H9 (cell line): ENCODE results near the gene ADISSP. TPM values are rescaled to one million over a fixed set of nuclear protein-coding genes. Genes with fewer than 3 reads are reported as not detected.

Experiments used
- DNase-seq: peaks from one replicate; pipeline ENCODE4 v3.0.0-alpha.2; 2017
- H2AFZ ChIP-seq: one replicate; pipeline ENCODE4 v1.6.1; 2013; ENCODE audit warnings: mild to moderate bottlenecking, low read length, control low read depth, moderate library complexity
- H2AK5ac ChIP-seq: 2 replicates; pipeline ENCODE4 v1.6.1; 2013; ENCODE audit warnings: low read length, control low read depth, mixed read lengths; ENCODE audit not compliant: insufficient read length
- H2BK120ac ChIP-seq: one replicate; pipeline ENCODE4 v1.6.1; 2013; ENCODE audit warnings: low read depth, mild to moderate bottlenecking, low read length, control low read depth, inconsistent platforms; ENCODE audit not compliant: poor library complexity, severe bottlenecking
- H2BK12ac ChIP-seq: 2 replicates; pipeline ENCODE4 v1.6.1; 2013; ENCODE audit warnings: low read length, control low read depth, mixed read lengths, low read depth; ENCODE audit not compliant: insufficient read length
- H2BK15ac ChIP-seq: 2 replicates; pipeline ENCODE4 v1.6.1; 2013; ENCODE audit warnings: low read depth, low read length, control low read depth
- H2BK20ac ChIP-seq: one replicate; pipeline ENCODE4 v1.6.1; 2013; ENCODE audit warnings: low read depth, mild to moderate bottlenecking, low read length, control low read depth, inconsistent platforms; ENCODE audit not compliant: poor library complexity, severe bottlenecking
- H2BK5ac ChIP-seq: 2 replicates; pipeline ENCODE4 v1.6.1; 2013; ENCODE audit warnings: low read length, control low read depth, mixed read lengths; ENCODE audit not compliant: insufficient read length
- H3K14ac ChIP-seq: 2 replicates; pipeline ENCODE4 v1.6.1; 2013; ENCODE audit warnings: low read length, control low read depth; ENCODE audit not compliant: insufficient read depth
- H3K18ac ChIP-seq: 2 replicates; pipeline ENCODE4 v1.6.1; 2013; ENCODE audit warnings: low read depth, mild to moderate bottlenecking, mixed read lengths, low read length, control low read depth; ENCODE audit not compliant: insufficient read length
- H3K23ac ChIP-seq: 2 replicates; pipeline ENCODE4 v1.6.1; 2013; ENCODE audit warnings: low read length, control low read depth, mixed read lengths, low read depth; ENCODE audit not compliant: insufficient read length
- H3K23me2 ChIP-seq: 2 replicates; pipeline ENCODE4 v1.6.1; 2013; ENCODE audit warnings: low read depth, mild to moderate bottlenecking, mixed read lengths, low read length, control low read depth; ENCODE audit not compliant: insufficient read length, poor library complexity, severe bottlenecking
- H3K27ac ChIP-seq: 2 replicates; pipeline ENCODE4 v1.5.1; 2013; ENCODE audit warnings: low read length, control low read depth, mixed read lengths, low read depth; ENCODE audit not compliant: insufficient read length
- H3K27me3 ChIP-seq: 2 replicates; pipeline ENCODE4 v1.6.1; 2013; ENCODE audit warnings: low read length, control low read depth, inconsistent platforms; ENCODE audit not compliant: insufficient read depth
- H3K4ac ChIP-seq: 2 replicates; pipeline ENCODE4 v1.6.1; 2013; ENCODE audit warnings: low read depth, mild to moderate bottlenecking, control low read depth, inconsistent platforms, low read length, moderate library complexity
- H3K4me1 ChIP-seq: 2 replicates; pipeline ENCODE4 v1.6.1; 2013; ENCODE audit warnings: low read length, control low read depth, inconsistent platforms; ENCODE audit not compliant: insufficient read depth
- H3K4me2 ChIP-seq: 2 replicates; pipeline ENCODE4 v1.6.1; 2013; ENCODE audit warnings: low read length, control low read depth, mixed read lengths; ENCODE audit not compliant: insufficient read length, insufficient read depth
- H3K56ac ChIP-seq: 2 replicates; pipeline ENCODE4 v1.6.1; 2013; ENCODE audit warnings: low read depth, mild to moderate bottlenecking, mixed read lengths, low read length, control low read depth; ENCODE audit not compliant: insufficient read length
- H3K79me1 ChIP-seq: 2 replicates; pipeline ENCODE4 v1.6.1; 2013; ENCODE audit warnings: low read depth, mild to moderate bottlenecking, moderate library complexity, low read length, control low read depth, inconsistent platforms; ENCODE audit not compliant: insufficient read depth, poor library complexity, severe bottlenecking
- H3K79me2 ChIP-seq: 2 replicates; pipeline ENCODE4 v1.6.1; 2013; ENCODE audit warnings: low read length, control low read depth, inconsistent platforms; ENCODE audit not compliant: insufficient read depth
- H3K9ac ChIP-seq: 2 replicates; pipeline ENCODE4 v1.6.1; 2013; ENCODE audit warnings: low read length, control low read depth, mixed read lengths; ENCODE audit not compliant: insufficient read length; ENCODE audit errors: extremely low read depth
- H3K9me3 ChIP-seq: one replicate; pipeline ENCODE4 v1.6.1; 2013; ENCODE audit warnings: low read depth, low read length, inconsistent platforms; ENCODE audit not compliant: control insufficient read depth
- H3T11ph ChIP-seq: one replicate; pipeline ENCODE4 v1.6.1; 2013; ENCODE audit warnings: mild to moderate bottlenecking, low read length, control low read depth, inconsistent platforms
- H4K20me1 ChIP-seq: one replicate; pipeline ENCODE4 v1.6.1; 2013; ENCODE audit not compliant: control insufficient read depth, insufficient read length, insufficient read depth
- H4K5ac ChIP-seq: 2 replicates; pipeline ENCODE4 v1.6.1; 2013; ENCODE audit warnings: low read depth, mild to moderate bottlenecking, mixed read lengths, low read length, control low read depth; ENCODE audit not compliant: insufficient read length
- H4K8ac ChIP-seq: replicated peaks from 2 replicates; pipeline ENCODE4 v1.6.1; 2013; ENCODE audit warnings: low read length, control low read depth, mixed read lengths, low read depth; ENCODE audit not compliant: insufficient read length
- H4K91ac ChIP-seq: 2 replicates; pipeline ENCODE4 v1.6.1; 2013; ENCODE audit warnings: low read depth, mild to moderate bottlenecking, moderate library complexity, mixed read lengths, low read length, control low read depth; ENCODE audit not compliant: insufficient read length
- H3K27ac Mint-ChIP-seq, 3 experiments: 2 replicates in 2 of 3; 3 replicates in 1 of 3; pipeline ENCODE4 v1.8.0; 2020 to 2021; ENCODE audit warnings: mixed read lengths in 3 of 3, mild to moderate bottlenecking in 1 of 3, moderate library complexity in 1 of 3
- H3K27me3 Mint-ChIP-seq: 2 replicates; pipeline ENCODE4 v1.8.0; 2021; ENCODE audit warnings: low read depth, mild to moderate bottlenecking, moderate library complexity, mixed read lengths
- H3K36me3 Mint-ChIP-seq, 3 experiments: 2 replicates in 2 of 3; 3 replicates in 1 of 3; pipeline ENCODE4 v1.8.0; 2020 to 2021; ENCODE audit warnings: low read depth in 3 of 3, mixed read lengths in 3 of 3; ENCODE audit not compliant: insufficient read depth in 1 of 3
- H3K4me1 Mint-ChIP-seq, 2 experiments: 2 replicates each; pipeline ENCODE4 v1.8.0; 2020; ENCODE audit warnings: mixed read lengths in 2 of 2
- H3K4me3 Mint-ChIP-seq, 2 experiments: 2 replicates in 1 of 2; 3 replicates in 1 of 2; pipeline ENCODE4 v1.8.0; 2020 to 2021; ENCODE audit warnings: mild to moderate bottlenecking in 2 of 2, mixed read lengths in 2 of 2, moderate library complexity in 1 of 2
- H3K9me3 Mint-ChIP-seq, 2 experiments: 2 replicates in 1 of 2; 3 replicates in 1 of 2; pipeline ENCODE4 v1.8.0; 2020; ENCODE audit warnings: mild to moderate bottlenecking in 2 of 2, mixed read lengths in 2 of 2, moderate library complexity in 1 of 2
- CTCF ChIP-seq: fragments of 200-600 bp; sonication (generic); conservative IDR thresholded peaks from 3 replicates; pipeline ENCODE4 v1.8.0; 2021; ENCODE audit warnings: antibody characterized with exemption, mild to moderate bottlenecking
- WGBS: extraction: QIAGEN DNeasy Blood & Tissue Kit; methylation state at CpG from one replicate; pipeline ENCODE4 v1.1.7; 2013; ENCODE audit warnings: missing lambda C conversion rate, low lambda C conversion rate, mixed read lengths; ENCODE audit not compliant: insufficient read length; ENCODE audit errors: extremely low coverage; 5-methylcytosine and 5-hydroxymethylcytosine counted together
- total RNA-seq: library from RNA; stranded (reverse); gene quantifications from 2 replicates; pipeline ENCODE4 v1.2.1, GENCODE V29; 2021

ADISSP gene
- total RNA-seq, 1 experiment from 2014 or later = 80.9 TPM

- H2BK120ac ChIP-seq = no peak overlapping the region
- H3K4ac ChIP-seq = no peak overlapping the region
- no peaks in the 10 kb centered on the region for H3K9me3 ChIP-seq
- H4K8ac ChIP-seq = no peak overlapping the region
- H3T11ph ChIP-seq = no peak overlapping the region
- peaks cover 7% of the 10 kb centered on the region; the same call in 1 of the 2 replicates for H3K27me3 Mint-ChIP-seq
- H4K91ac ChIP-seq = no peak overlapping the region
- H3K4me1 Mint-ChIP-seq = peaks cover 42 to 54% of the 10 kb centered on the region in 2 experiments
- H2AFZ ChIP-seq = no peak overlapping the region
- peaks cover 14% of the 10 kb centered on the region for H3K23me2 ChIP-seq
- H3K14ac ChIP-seq = no peak overlapping the region
- H3K79me1 ChIP-seq = no peaks in the 10 kb centered on the region
- no peak overlapping the region for H3K9ac ChIP-seq
- no peaks in the 10 kb centered on the region for H4K20me1 ChIP-seq
- H3K27ac ChIP-seq = no peak overlapping the region
- H2BK5ac ChIP-seq = no peak overlapping the region
- no peaks in the 10 kb centered on the region for H3K9me3 Mint-ChIP-seq
- H3K27ac Mint-ChIP-seq = no peak overlapping the region
- no peak overlapping the region for H4K5ac ChIP-seq
- H3K27me3 ChIP-seq = no peaks in the 10 kb centered on the region
- H3K36me3 Mint-ChIP-seq = peaks cover 30 to 51% (median 46%) of the 10 kb centered on the region in 3 experiments
- no peak overlapping the region for H2BK15ac ChIP-seq
- H2BK12ac ChIP-seq = no peak overlapping the region
- H3K23ac ChIP-seq = no peak overlapping the region
- H3K4me1 ChIP-seq = no peaks in the 10 kb centered on the region; the same call in 1 of the 2 replicates
- no peak overlapping the region for H2AK5ac ChIP-seq
- no peak for TF ChIP-seq CTCF
- no peak overlapping the region for H3K4me2 ChIP-seq
- DNase-seq = no peak
- H3K18ac ChIP-seq = no peak overlapping the region
- no peaks in the 10 kb centered on the region for H3K79me2 ChIP-seq
- no CpG with 5 or more reads among the region's 8 CpGs for WGBS
- H2BK20ac ChIP-seq = no peak overlapping the region
- H3K4me3 Mint-ChIP-seq = no peak overlapping the region; a peak in 1 of 5 replicates
- no peak overlapping the region for H3K56ac ChIP-seq
These were observed 33.3 kb upstream of the ADISSP start for GRCh38 chr20:3800878-3801260.
